Hematopoietic multipotent progenitor cell (in vitro differentiated cells): ENCODE results near the gene IGF1. TPM values are rescaled to one million over a fixed set of nuclear protein-coding genes. Genes with fewer than 3 reads are reported as not detected.

ENCODE experiments used
- DNase-seq, 3 donors: peaks; one replicate each; pipeline ENCODE4 v3.0.0-alpha.2; 2011 to 2015; ENCODE audit warnings: low read depth in 2 of 3, low spot score in 2 of 3
- total RNA-seq: library from RNA; depleted of rRNA; stranded (reverse); fragments of >200 nt; gene quantifications from one replicate; pipeline ENCODE4 v1.2.3, GENCODE V29; 2012

IGF1 gene
- total RNA-seq, 1 donor, result under 0.01 TPM

GRCh38 chr12:102433304-102433703, 47.1 kb downstream of the IGF1 start:
- DNase-seq, result no peak

DNA sequence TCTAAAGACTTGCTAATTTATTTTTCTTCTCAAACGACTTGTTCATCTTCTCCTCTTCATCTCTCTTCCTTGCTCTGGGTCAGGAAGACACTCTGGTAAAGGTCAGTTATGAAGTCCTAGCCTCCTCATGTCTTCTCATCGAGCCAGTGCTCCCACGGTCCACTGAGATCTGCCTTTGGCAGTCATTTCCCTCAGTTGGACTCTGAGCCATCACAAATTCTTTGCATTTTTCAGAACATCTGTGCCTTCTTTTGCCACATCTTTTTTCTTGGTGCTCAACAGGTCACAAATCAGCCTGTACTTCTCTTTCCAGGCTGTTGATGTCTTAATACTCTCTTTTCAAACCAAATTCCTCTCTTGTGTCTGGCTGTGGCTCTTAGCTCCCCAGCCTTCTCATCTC, 49.7 kb downstream of the IGF1 start:
- DNase-seq, result no peak

DNA sequence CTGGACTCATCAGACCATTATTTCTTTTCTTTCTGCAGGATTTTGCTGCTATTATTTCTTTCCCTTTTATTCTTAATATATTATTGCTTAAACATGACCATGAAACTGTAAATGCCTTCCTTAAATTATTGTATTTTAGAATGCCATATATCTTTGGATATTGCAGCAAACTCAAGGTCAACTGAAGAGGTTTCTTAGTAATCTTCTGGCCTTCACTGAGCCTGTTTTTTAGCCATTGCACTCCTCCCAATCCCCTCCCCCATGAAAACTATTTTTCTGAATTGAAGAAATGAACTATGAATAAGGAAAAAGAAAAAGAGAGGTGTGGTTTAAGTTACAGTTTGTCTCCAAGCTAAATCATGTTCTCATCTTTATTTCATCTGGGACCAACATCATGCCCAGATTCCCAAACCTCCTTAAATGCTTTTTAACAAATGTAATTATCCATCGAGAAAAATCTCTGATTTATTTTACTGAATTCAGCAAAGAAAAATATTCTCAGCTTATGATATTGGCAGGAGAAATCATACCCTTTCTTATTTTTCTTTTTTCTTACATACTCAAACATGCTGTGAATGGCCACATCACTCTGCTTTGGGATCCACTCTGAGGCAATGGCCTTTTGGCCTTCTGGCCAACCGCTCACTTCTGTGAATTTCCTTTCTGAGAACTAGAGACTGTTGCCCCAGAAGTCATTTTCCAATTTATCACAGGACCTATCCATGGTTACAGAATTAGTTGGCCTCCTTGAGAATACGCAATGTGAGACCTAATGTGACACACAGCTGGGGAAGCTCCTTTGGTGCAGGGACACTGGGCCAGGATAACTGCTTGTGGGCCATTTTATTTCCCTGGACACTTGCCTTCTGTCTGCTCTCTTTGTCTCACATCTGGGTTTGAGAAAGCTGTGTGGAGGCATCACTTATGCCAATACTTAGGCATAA, 50.9 kb downstream of the IGF1 start:
- DNase-seq, result no peak

DNA sequence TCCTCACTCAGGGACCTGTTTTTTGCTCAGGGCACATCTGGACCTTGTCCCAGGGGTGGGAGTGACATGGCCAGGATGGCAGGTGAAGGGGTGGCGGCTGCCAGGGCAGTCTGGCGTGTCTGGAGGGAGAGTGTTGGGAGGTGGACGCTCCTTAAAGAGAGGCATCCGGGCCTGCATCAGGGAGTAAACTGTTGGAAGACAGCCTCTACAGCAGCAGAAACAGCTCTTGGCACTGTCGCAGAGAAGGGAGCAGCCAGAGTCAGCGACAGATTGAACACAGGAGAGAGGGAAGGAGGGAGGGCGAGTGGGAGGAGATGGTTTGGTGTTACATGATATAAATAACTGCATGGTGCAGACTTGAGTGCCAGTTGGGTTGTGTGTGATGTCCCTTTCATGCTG, 52.8 kb downstream of the IGF1 start:
- DNase-seq, result no peak

GRCh38 chr12:102426599-102427542, 53.5 kb downstream of the IGF1 start:
- no peak for DNase-seq

- DNase-seq, result no peak
Measured at GRCh38 chr12:102425109-102426039, 55.0 kb downstream of the IGF1 start.

GRCh38 chr12:102423462-102423861, 56.9 kb downstream of the IGF1 start:
- DNase-seq, result no peak

DNA sequence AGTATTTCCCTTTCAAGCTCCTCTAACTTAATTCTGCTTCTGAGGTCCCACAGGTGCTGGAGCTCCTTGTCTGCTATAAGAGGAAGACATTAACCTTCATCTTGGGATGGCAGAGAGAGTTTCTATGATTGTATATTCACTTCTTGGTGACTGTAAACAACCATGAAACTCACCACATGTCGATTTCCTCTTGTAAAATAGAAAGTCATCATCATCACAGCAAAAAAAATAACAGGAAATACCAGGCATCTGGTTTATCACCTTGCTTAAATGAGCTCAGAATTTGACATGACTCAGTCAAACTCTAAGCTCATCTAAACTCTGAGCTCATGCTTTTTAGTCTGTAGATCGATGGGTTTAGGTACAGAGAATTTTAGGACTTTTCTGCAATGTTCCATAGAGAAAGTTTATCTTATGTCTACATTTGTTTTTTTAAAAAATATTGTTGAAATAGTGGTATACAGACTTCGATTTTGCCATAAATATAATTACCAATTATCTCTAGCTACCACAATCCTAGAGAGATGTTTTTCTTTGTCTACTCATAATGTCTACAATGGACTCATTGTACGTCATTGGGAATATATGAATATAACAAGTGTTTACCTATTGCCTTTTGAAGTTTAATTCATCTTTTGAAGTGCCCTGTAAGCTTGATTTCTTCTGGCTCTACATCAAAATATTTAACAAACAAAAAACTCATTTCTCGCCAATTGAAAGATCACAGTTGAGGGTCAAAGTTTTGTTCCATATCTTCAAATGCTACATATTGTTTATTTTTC, 58.4 kb downstream of the IGF1 start:
- no peak for DNase-seq

GRCh38 chr12:102419094-102419764, 61.1 kb downstream of the IGF1 start:
- no peak for DNase-seq

GRCh38 chr12:102417055-102417454, 63.3 kb downstream of the IGF1 start:
- DNase-seq, result no peak

DNA sequence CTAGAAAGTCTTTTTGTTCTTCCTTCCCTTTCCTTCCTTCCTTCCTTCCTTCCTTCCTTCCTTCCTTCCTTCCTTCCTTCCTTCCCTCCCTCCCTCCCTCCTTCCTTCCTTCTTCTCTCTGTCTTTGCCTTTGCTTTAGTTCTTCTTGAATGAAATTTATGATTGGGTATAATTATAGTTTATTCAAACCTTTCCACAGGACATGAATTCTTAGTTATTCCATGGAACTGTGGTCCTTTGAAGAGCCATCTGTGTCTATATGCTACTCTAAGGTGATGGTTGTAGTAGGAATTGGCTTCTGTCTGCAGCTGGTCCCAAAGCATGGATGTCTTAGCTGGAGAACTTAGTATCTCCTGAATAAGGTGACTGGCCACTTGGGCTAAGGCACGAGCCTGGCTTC, 64.8 kb downstream of the IGF1 start:
- no peak for DNase-seq

DNA sequence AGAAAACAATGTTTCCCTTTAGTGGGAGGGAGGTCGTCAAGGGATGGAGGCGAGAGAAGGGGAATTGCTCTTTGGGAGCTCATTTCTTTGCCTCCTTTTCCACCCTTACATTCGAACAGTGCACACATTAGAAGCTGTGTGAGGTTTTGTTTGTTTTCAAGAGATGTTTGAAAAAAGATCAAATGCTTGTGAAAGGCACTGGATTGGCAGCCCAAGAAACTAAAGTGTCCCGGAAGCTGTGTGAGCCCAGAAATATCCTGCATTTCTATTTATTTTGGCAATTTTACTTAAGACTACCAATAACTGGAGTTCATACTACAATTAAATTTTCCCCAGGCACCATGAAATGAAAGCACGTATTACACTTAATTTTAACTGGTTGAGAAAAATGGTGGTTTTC, 67.0 kb downstream of the IGF1 start:
- DNase-seq, result no peak

DNA sequence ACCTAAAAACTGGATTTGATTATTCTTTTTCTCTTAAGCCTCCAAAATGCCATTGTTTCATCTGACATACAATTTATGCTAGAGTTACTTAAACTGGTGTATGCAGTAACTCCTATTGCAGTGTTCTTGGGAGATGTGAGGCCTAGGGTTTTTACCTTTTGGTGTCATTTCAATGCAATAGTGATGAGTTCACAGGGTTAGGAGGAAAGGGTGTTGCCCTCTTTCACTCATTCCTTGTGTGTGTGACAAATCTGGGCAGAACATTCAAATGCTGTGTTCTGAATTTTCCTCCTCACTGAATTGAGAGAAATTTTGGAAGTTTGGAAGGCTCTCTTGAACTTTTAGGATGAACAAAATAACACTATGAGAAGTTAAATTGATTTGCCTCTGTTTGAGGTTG, 69.9 kb downstream of the IGF1 start:
- no peak for DNase-seq

DNA sequence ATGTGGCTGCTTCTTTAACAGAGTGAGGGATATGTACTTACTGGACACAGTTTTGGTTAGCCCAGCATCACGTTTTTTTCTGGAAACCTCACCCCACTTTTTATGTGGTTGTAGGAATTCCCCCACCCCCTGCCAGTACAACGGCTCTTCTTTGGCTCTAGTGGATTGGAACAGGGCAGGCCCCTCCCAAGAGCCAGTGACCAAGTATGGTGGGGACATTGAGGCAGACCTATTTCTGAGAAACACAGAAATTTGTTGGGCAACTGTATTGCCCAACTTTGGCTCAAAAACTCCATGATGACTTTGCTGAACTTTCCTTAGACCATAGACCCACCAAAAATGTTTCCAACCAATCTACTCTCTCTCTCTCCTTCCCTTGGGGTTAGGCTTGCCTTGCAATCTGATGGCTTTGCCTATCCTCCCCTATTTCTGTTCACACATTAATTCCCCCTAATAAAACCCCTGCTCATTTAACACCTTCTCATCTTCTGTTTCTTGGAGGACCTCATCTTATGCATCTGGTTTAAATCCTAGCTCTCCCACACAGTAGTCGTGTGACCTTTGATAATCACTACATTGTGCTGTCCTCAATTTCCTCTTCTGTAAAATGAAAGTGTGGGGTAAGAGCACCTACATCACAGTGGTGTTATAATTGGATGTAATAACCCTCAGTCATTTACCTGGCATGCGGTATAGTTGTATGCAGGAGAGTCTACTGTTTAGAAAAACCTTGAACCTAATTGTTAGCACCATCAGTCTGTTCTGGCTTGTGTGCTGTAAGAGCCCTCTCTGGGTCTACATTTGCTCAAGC, 71.7 kb downstream of the IGF1 start:
- DNase-seq, result no peak

DNA sequence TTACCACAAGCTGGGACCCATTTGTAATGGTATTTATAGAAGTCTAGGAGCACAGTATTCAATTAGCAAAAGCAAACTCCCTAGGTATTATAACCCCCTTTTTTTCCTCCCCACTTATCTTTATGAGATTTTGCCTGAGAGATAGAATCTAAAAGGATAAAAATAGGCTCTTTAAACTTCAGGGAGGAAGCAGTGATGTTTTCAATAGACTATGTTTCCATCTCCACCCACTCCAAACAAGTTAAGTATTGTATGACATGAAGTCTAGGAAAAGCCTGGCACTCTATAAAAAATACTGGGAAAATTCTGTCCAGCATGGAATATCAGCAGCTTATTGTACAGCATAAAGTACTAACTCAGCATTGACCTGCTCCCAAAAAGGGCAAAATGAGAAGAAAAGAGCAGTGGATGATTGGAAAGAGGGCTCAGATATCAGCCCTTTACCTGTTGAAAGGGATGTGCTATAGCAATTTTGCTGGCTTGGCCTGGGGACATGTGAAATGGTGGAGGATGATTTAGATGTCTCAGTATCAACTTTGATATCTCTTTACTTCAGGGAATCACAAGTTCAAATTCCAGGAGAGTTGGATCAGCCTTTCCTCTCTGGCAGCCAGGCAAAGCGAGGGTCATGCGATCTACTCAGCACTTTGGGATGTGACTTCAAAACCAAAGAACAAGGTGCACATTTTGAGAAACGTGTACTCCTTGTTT, 72.4 kb downstream of the IGF1 start:
- no peak for DNase-seq

DNA sequence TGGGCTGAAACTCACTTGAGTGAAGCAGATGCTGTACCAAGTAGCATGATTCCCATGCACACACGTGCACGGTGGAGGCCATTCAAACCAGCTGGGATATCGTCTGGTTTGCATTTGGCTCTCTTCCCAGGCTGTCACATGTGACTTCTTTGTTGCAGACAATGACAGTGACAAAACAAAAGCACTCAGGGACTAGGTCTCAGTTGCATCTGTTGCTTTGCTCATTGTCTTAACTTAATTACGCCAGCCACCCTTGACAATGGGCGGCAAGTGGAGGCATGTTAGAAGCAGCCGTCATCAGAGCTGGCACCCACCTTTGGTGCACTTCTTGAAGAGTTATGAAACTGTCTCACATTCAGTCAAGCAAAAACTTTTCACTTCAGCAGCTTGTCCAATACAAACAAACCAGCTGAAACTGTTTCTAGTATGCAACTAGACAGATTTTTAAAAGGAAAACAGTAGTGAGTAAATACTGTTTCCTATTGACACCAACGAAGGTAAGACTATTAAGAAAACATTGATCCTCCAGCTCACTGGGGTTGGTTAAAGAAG, 74.3 kb downstream of the IGF1 start:
- DNase-seq, result no peak

- DNase-seq, result no peak
Measured at GRCh38 chr12:102401087-102401486, 79.3 kb downstream of the IGF1 start.
